ENCODE measurements around the gene JMJD7. TPM values are rescaled to one million over a fixed set of nuclear protein-coding genes. Genes with fewer than 3 reads are reported as not detected.

The JMJD7 gene
- total RNA-seq, 4 donors from 2014 or later = 18.8 to 36.6 (median 28.3) TPM

GRCh38 chr15:41852736-41853590 is 25.1 kb downstream of the JMJD7 start:
- peak; percentile 50 to 51 for DNase-seq

GRCh38 chr15:41853831-41854230 is 25.9 kb downstream of the JMJD7 start:
- Histone ChIP-seq H3K36me3 (peaks cover 0 to 3% of the 10 kb centered on the region in 2 donors), H3K4me1 (peaks cover 14 to 49% of the 10 kb centered on the region in 2 donors), H3K4me3 (replicated peaks in 1 of 3) (no peak overlapping the region), H3K27me3 (no peaks in the 10 kb centered on the region), H3K9me3 (no peaks in the 10 kb centered on the region), H3K27ac (no peak overlapping the region)
- WGBS, 2 donors = 83 to 87% methylated on average over 3 to 10 of the region's 10 CpGs
- peak in 1 of 2 donors; percentile 26 for DNase-seq
- intact Hi-C loops (cut with DNase I) = no loop called here
- TF ChIP-seq, protein P1, sequence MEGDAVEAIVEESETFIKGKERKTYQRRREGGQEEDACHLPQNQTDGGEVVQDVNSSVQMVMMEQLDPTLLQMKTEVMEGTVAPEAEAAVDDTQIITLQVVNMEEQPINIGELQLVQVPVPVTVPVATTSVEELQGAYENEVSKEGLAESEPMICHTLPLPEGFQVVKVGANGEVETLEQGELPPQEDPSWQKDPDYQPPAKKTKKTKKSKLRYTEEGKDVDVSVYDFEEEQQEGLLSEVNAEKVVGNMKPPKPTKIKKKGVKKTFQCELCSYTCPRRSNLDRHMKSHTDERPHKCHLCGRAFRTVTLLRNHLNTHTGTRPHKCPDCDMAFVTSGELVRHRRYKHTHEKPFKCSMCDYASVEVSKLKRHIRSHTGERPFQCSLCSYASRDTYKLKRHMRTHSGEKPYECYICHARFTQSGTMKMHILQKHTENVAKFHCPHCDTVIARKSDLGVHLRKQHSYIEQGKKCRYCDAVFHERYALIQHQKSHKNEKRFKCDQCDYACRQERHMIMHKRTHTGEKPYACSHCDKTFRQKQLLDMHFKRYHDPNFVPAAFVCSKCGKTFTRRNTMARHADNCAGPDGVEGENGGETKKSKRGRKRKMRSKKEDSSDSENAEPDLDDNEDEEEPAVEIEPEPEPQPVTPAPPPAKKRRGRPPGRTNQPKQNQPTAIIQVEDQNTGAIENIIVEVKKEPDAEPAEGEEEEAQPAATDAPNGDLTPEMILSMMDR (IDR thresholded peaks at IDR 0.05) = no peak
- no peak for TF ChIP-seq POLR2A (IDR thresholded peaks at IDR 0.05)

More at GRCh38 chr15:41852736-41853590, 25.1 kb downstream of the JMJD7 start:
- Histone ChIP-seq H3K9me3 (no peaks in the 10 kb centered on the region), H3K4me1 (peaks cover 14 to 49% of the 10 kb centered on the region in 2 donors), H3K4me3 (replicated peaks in 1 of 3) (no peak overlapping the region), H3K27me3 (no peaks in the 10 kb centered on the region), H3K36me3 (peaks cover 5 to 11% of the 10 kb centered on the region in 2 donors), H3K27ac (no peak overlapping the region)
- intact Hi-C loops (cut with DNase I) = no loop called here
- TF ChIP-seq, protein P1 (IDR thresholded peaks at IDR 0.05) = no peak
- TF ChIP-seq POLR2A (IDR thresholded peaks at IDR 0.05) = no peak
- 52 to 63% methylated on average over 10 to 14 of the region's 17 CpGs for WGBS, 2 donors

GRCh38 chr15:41854443-41854842 is 26.6 kb downstream of the JMJD7 start:
- intact Hi-C loops (cut with DNase I) = no loop called here
- Histone ChIP-seq H3K36me3 (no peaks in the 10 kb centered on the region), H3K9me3 (no peaks in the 10 kb centered on the region), H3K27ac (no peak overlapping the region), H3K27me3 (no peaks in the 10 kb centered on the region), H3K4me1 (peaks cover 14 to 46% of the 10 kb centered on the region in 2 donors), H3K4me3 (replicated peaks in 1 of 3) (no peak overlapping the region)
- peak; percentile 62 to 72 for DNase-seq
- TF ChIP-seq, protein P1 (IDR thresholded peaks at IDR 0.05) = no peak
- no peak for TF ChIP-seq POLR2A (IDR thresholded peaks at IDR 0.05)
- 68 to 89% methylated on average over 7 to 8 of the region's 9 CpGs for WGBS, 2 donors

DNA sequence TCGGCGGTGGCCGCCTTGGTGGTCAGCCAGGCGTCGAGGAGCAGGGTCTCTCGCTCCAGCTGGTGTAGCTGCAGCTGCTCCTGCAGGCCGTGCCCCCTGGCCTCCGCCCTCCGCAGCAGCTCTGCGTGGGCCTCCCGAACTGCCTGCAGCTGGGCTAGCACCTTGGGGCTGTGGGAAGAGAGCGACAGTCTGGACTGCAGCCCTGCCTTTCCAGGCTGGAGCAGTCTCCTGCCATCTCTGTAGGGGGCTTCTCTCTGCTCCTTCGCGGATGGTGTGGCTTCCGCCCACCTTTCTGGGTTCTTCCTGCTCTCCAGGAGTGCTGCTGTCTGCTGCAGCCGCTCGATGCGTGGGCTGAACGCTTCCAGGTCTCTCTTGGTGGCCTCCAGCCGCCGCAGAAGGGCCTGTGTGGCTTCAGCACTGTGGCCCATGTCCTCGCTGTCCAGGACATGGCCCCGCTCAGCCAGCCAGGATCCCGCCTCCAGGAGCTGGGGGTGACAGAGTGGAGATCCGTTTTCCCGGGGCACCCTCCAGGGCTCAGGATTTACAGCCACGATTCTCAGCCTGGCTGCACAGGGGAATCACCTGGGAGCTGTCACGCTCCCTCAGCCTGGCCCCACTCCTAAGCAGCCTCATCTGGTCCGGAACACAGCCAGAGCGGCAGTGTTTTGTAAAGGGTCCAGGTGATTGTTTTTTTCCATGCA is 27.5 kb downstream of the JMJD7 start:
- intact Hi-C loops (cut with DNase I) = no loop called here
- Histone ChIP-seq H3K27me3 (no peaks in the 10 kb centered on the region), H3K4me1 (peaks cover 14 to 41% of the 10 kb centered on the region in 2 donors), H3K4me3 (replicated peaks in 1 of 3) (no peak overlapping the region), H3K9me3 (no peaks in the 10 kb centered on the region), H3K27ac (no peak overlapping the region), H3K36me3 (no peaks in the 10 kb centered on the region)
- WGBS, 2 donors = 55 to 66% methylated on average over 21 to 27 of the region's 30 CpGs
- TF ChIP-seq POLR2A (IDR thresholded peaks at IDR 0.05) = no peak
- TF ChIP-seq, protein P1 (IDR thresholded peaks at IDR 0.05) = no peak
- DNase-seq = peak; percentile 84 to 90

All from thyroid gland (tissue), 4 donors.